ENCODE data around the gene BAK1.

- TF ChIP-seq, protein P1, sequence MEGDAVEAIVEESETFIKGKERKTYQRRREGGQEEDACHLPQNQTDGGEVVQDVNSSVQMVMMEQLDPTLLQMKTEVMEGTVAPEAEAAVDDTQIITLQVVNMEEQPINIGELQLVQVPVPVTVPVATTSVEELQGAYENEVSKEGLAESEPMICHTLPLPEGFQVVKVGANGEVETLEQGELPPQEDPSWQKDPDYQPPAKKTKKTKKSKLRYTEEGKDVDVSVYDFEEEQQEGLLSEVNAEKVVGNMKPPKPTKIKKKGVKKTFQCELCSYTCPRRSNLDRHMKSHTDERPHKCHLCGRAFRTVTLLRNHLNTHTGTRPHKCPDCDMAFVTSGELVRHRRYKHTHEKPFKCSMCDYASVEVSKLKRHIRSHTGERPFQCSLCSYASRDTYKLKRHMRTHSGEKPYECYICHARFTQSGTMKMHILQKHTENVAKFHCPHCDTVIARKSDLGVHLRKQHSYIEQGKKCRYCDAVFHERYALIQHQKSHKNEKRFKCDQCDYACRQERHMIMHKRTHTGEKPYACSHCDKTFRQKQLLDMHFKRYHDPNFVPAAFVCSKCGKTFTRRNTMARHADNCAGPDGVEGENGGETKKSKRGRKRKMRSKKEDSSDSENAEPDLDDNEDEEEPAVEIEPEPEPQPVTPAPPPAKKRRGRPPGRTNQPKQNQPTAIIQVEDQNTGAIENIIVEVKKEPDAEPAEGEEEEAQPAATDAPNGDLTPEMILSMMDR (conservative IDR thresholded peaks at IDR 0.05 in 1 of 2, IDR thresholded peaks at IDR 0.05 in 1 of 2; ENCODE audit: low read depth in 1 of 2, low read length in 2 of 2) = no peak
- TF ChIP-seq EZH2 (IDR thresholded peaks at IDR 0.05; ENCODE audit: low read length, missing control alignments) = no peak
Measured at GRCh38 chr6:33619166-33619840, 39.2 kb upstream of the BAK1 start.
